OCI-LY3 (cell line): Measurements from ENCODE around the gene KIAA1328.

ENCODE experiments used
- CTCF ChIP-seq: fragments of 200-600, 300-600 bp; sonication (generic); IDR thresholded peaks from 2 replicates; pipeline ENCODE4 v1.5.1; 2014; ENCODE audit warnings: antibody characterized with exemption, low read length, low read depth
- EZH2phosphoT487 ChIP-seq: fragments of 200-600 bp; shearing (Covaris generic); IDR thresholded peaks from 2 replicates; pipeline ENCODE4 v1.6.1; 2018; ENCODE audit warnings: antibody characterized with exemption, mixed run types, low read depth

GRCh38 chr18:37235583-37235982, 406.7 kb downstream of the KIAA1328 start:
- TF ChIP-seq CTCF, result no peak
- TF ChIP-seq EZH2phosphoT487, result no peak
